ENCODE results near the gene NOXA1. TPM values are rescaled to one million over a fixed set of nuclear protein-coding genes. Genes with fewer than 3 reads are reported as not detected.

The NOXA1 gene
- total and polyA plus RNA-seq, 2 donors from 2014 or later = 19.1 to 21.8 TPM

DNA sequence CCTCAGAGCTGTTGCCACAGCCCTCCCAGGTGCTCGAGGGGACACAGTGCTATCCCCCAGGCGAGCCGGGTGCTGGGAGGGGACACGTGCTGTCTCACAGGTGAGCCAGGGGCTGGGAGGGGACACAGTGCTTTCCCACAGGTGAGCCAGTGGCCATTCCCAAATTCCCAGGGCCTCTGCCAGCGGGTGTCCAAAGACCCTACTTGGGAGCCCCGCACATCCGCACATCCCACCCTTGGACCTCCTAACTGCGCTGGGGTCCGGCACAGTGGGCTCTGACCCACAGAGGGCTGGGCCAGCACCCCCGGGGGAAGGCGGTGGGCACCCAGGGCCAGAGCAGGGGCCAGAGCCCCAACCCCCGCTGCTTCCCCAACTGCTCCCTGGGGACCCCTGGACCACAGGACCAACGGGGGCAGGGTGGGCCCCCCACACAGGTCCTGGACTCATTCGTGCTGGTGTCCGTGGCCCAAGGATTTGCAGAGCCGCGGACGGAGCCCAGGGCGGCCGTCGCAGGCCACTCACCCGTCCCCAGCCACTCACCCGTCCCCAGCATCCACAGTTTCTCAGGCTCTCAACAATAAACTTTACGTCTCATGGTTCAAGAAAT lies 18.1 kb upstream of the NOXA1 start:
- no peaks in the 10 kb centered on the region for H3K27me3 ChIP-seq (ENCODE audit: control insufficient read depth, insufficient read depth, low read length)

DNA sequence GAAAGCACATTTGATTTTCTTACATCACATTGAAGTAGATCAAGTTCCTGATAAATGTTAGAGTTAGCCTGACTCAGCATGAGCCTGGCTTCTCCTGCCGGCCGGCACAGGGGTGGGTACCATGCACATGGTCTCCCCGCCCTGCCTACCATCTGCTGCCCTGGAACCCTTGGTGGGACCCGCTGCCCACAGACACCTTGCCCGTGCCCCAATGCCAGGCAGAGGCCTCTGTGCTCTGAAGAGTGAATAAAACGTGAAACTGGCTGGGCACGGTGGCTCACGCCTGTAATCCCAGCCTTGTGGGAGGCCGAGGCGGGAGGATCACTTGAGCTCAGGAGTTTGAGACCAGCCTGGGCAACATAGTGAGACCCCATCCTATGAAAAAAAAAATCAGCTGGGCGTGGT lies 17.5 kb upstream of the NOXA1 start:
- intact Hi-C loops (cut with DNase I) = loop anchor here (5.0 kb wide), 1 partner anchor 108 kb away; no protein-coding TSS in a partner anchor
- no peak overlapping the region for H3K4me3 ChIP-seq (ENCODE audit: low read length in 3 of 3)
- no peaks in the 10 kb centered on the region for H3K36me3 ChIP-seq (ENCODE audit: control insufficient read depth in 2 of 3, insufficient read depth in 3 of 3, low read length in 3 of 3)
- no peaks in the 10 kb centered on the region for H3K27me3 ChIP-seq (ENCODE audit: control insufficient read depth, insufficient read depth, low read length)
- peaks cover 0 to 4% (median 0%) of the 10 kb centered on the region in 3 donors for H3K4me1 ChIP-seq (ENCODE audit: control insufficient read depth in 2 of 3, insufficient read depth in 2 of 3, low read depth in 1 of 3, low read length in 3 of 3)
- H3K27ac ChIP-seq (ENCODE audit: low read depth in 2 of 2, low read length in 2 of 2) = no peak overlapping the region
- TF ChIP-seq, protein P1, sequence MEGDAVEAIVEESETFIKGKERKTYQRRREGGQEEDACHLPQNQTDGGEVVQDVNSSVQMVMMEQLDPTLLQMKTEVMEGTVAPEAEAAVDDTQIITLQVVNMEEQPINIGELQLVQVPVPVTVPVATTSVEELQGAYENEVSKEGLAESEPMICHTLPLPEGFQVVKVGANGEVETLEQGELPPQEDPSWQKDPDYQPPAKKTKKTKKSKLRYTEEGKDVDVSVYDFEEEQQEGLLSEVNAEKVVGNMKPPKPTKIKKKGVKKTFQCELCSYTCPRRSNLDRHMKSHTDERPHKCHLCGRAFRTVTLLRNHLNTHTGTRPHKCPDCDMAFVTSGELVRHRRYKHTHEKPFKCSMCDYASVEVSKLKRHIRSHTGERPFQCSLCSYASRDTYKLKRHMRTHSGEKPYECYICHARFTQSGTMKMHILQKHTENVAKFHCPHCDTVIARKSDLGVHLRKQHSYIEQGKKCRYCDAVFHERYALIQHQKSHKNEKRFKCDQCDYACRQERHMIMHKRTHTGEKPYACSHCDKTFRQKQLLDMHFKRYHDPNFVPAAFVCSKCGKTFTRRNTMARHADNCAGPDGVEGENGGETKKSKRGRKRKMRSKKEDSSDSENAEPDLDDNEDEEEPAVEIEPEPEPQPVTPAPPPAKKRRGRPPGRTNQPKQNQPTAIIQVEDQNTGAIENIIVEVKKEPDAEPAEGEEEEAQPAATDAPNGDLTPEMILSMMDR (IDR thresholded peaks at IDR 0.05; ENCODE audit: borderline replicate concordance, extremely low read depth, insufficient read depth) = no peak
- DNase-seq = peak in 1 of 5 donors; percentile 62
- H3K9ac ChIP-seq (ENCODE audit: low read length in 3 of 3) = no peak overlapping the region
- no peak for FAIRE-seq
- no peaks in the 10 kb centered on the region for H3K9me3 ChIP-seq (ENCODE audit: control insufficient read depth in 2 of 3, insufficient read depth in 1 of 3, low read length in 3 of 3)

More for the DNA sequence above, 18.1 kb upstream of the NOXA1 start:
- intact Hi-C loops (cut with DNase I) = loop anchor here (5.0 kb wide), 1 partner anchor 108 kb away; no protein-coding TSS in a partner anchor
- Histone ChIP-seq H3K36me3 (ENCODE audit: control insufficient read depth in 2 of 3, insufficient read depth in 3 of 3, low read length in 3 of 3) (no peaks in the 10 kb centered on the region), H3K4me1 (ENCODE audit: control insufficient read depth in 2 of 3, insufficient read depth in 2 of 3, low read depth in 1 of 3, low read length in 3 of 3) (peaks cover 0 to 4% (median 0%) of the 10 kb centered on the region in 3 donors), H3K27ac (ENCODE audit: low read depth in 2 of 2, low read length in 2 of 2) (no peak overlapping the region), H3K4me3 (ENCODE audit: low read length in 3 of 3) (no peak overlapping the region), H3K9me3 (ENCODE audit: control insufficient read depth in 2 of 3, insufficient read depth in 1 of 3, low read length in 3 of 3) (no peaks in the 10 kb centered on the region), H3K9ac (ENCODE audit: low read length in 3 of 3) (no peak overlapping the region)
- TF ChIP-seq, protein P1 (IDR thresholded peaks at IDR 0.05; ENCODE audit: borderline replicate concordance, extremely low read depth, insufficient read depth) = no peak
- no peak for FAIRE-seq
- DNase-seq = peak in 1 of 5 donors; percentile 73

DNA sequence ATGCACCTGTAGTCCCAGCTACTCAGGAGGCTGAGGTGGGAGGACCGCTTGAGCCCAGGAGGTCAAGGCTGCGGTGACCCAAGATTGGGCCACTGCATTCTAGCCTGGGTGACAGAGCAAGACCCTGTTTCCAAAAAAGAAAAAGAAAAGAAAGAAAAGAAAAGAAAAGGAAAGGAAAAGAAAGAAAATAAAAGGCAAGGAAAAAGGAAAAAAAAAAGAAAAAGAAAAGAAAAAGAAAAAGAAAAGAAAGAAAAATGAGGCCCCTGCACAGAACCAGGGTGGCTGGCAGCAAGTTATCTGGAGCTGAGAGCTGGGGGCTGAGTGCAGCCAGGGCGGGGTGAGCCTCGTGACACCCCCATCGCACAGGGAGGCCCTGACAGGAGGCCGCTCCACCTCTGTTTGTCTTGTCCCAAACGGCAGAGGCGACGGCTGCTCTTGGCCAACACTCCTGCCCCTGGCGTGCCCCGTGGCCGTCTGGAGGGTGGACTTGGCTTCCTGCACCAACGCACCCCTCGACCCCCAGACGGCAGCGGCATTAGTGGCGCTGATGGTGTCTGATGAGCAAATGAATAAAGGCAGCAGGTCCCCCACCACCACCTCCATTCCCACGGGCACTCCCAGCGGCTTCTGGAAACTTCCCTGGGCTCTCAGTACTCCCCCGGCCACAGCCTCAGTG lies 17.0 kb upstream of the NOXA1 start:
- Histone ChIP-seq H3K9me3 (ENCODE audit: control insufficient read depth in 2 of 3, insufficient read depth in 1 of 3, low read length in 3 of 3) (no peaks in the 10 kb centered on the region), H3K4me3 (ENCODE audit: low read length in 3 of 3) (no peak overlapping the region), H3K4me1 (ENCODE audit: control insufficient read depth in 2 of 3, insufficient read depth in 2 of 3, low read depth in 1 of 3, low read length in 3 of 3) (peaks cover 0 to 7% (median 0%) of the 10 kb centered on the region in 3 donors), H3K27ac (ENCODE audit: low read depth in 2 of 2, low read length in 2 of 2) (no peak overlapping the region), H3K36me3 (ENCODE audit: control insufficient read depth in 2 of 3, insufficient read depth in 3 of 3, low read length in 3 of 3) (no peaks in the 10 kb centered on the region), H3K27me3 (ENCODE audit: control insufficient read depth, insufficient read depth, low read length) (no peaks in the 10 kb centered on the region), H3K9ac (ENCODE audit: low read length in 3 of 3) (no peak overlapping the region)
- intact Hi-C loops (cut with DNase I) = loop anchor here (5.0 kb wide), 1 partner anchor 109 kb away; no protein-coding TSS in a partner anchor
- peak in 2 of 5 donors; percentile 74 to 77 for DNase-seq
- TF ChIP-seq, protein P1 (IDR thresholded peaks at IDR 0.05; ENCODE audit: borderline replicate concordance, extremely low read depth, insufficient read depth) = no peak
- FAIRE-seq = no peak
